AG08395 (cell line): ENCODE results near the gene PCP4L1.
A peak's percentile ranks its signal among the peaks of the same experiment; 100 is the strongest.

ENCODE experiments used
- DNase-seq: peaks from one replicate; pipeline ENCODE4 v3.0.0; 2012; ENCODE audit warnings: mixed read lengths, low spot score

Gene PCP4L1

GRCh38 chr1:161266836-161267235, 8.3 kb downstream of the PCP4L1 start:
- DNase-seq: no peak

- DNase-seq: no peak
Measured at GRCh38 chr1:161267321-161267720, 8.8 kb downstream of the PCP4L1 start.

DNA sequence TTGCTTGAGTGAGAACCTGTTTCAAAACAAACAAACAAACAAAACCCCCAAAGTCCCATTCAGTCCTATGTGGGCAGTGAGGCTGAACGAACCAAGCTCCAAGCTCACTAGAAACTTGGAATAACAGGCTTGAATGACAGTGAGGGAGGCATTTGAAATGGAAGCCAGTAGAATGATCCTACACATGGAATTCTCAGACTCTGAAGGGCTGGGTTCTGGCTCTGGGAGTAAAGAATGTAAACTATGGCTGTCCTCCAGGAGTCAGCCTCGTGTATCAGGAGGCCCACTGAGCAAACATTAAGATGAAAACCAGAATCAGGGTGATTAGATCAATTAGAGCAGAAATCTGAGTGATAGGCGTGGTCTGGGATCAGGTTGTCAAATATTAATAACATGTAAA, 14.9 kb downstream of the PCP4L1 start:
- no peak for DNase-seq

GRCh38 chr1:161274874-161275273, 16.3 kb downstream of the PCP4L1 start:
- DNase-seq: no peak

- no peak for DNase-seq
Measured at GRCh38 chr1:161282991-161283390, 24.4 kb downstream of the PCP4L1 start.

DNA sequence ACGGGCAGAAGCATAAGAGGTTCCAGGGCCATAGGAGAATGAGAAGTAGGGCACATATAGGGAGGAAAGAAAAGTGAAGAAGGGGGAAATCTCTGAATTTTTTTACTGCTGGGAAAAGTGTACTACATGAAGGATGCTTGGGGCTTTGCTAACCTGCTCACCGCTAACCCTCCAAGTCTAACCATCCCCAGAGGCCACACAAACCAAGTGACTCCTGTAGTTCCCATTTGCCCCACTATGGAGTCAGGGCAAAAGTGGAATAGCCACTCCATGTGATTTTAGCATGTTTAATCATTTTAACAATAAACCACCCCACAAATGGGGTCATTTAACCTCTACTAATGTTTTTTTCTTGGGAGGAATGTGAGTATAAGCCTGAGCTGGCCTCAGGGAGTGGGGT, 26.6 kb downstream of the PCP4L1 start:
- no peak for DNase-seq

DNA sequence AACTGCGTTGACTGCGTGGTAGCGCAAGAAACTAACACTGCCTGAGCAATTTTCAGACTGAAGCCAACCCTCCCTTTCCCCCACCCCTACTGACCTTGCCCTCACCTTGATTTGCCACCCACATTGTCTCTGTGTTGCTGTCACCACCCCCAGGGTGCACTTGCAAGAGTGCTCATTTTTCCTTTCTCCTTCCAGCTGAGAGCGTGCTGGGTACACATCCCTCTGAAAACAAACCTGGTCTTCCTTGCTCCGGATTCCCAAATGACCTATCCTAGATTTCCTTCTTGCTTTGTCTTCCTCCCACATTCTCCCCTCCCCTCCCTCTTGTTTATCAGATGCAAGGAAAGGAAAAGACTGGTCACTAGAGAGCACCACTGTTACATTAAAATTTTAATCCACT, 27.0 kb downstream of the PCP4L1 start:
- DNase-seq: no peak

- DNase-seq: no peak
Measured at GRCh38 chr1:161287482-161288054, 29.0 kb downstream of the PCP4L1 start.

DNA sequence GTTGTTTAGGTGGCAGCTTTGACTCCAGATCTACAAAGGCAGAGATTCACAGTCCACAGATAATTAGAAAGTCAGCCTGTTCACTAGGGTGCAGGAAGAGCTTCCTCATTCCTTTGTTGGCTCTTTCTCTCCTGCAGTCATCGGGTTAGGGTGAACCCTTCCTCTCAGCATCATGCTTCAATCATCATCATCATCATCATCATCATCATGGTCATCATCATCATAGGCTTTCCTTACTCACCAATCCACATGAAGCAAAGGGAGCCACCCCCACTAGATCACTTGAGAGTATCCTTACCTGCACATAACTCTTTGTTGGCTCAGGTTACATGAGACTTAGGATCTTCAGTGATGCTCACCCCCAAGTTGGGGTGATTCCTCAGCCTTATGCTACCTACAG, 32.2 kb downstream of the PCP4L1 start:
- DNase-seq: no peak

- no peak for DNase-seq
Measured at GRCh38 chr1:161297415-161297814, 38.9 kb downstream of the PCP4L1 start.

- DNase-seq: no peak
Measured at GRCh38 chr1:161298116-161298515, 39.6 kb downstream of the PCP4L1 start.

DNA sequence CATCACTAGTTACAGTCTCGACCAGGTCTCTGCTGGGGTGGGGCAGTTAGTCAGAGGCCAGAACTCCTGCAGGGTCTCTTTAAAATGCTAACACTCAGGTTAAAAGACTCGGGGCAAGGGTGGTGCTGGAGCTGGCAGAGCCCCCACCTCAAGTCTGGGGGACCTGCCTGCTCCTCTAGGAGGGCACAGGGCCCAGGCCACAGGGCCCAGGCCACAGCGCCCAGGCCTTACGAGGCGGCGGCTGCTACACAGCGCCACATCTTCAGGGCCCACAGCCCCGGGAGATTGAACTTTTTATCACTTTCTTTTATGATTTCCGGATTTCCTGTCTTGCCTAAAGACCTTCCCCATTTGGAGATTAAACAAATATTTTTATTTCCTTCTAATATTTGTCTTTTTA, 40.8 kb downstream of the PCP4L1 start:
- no peak for DNase-seq

GRCh38 chr1:161300478-161300877, 41.9 kb downstream of the PCP4L1 start:
- no peak for DNase-seq

DNA sequence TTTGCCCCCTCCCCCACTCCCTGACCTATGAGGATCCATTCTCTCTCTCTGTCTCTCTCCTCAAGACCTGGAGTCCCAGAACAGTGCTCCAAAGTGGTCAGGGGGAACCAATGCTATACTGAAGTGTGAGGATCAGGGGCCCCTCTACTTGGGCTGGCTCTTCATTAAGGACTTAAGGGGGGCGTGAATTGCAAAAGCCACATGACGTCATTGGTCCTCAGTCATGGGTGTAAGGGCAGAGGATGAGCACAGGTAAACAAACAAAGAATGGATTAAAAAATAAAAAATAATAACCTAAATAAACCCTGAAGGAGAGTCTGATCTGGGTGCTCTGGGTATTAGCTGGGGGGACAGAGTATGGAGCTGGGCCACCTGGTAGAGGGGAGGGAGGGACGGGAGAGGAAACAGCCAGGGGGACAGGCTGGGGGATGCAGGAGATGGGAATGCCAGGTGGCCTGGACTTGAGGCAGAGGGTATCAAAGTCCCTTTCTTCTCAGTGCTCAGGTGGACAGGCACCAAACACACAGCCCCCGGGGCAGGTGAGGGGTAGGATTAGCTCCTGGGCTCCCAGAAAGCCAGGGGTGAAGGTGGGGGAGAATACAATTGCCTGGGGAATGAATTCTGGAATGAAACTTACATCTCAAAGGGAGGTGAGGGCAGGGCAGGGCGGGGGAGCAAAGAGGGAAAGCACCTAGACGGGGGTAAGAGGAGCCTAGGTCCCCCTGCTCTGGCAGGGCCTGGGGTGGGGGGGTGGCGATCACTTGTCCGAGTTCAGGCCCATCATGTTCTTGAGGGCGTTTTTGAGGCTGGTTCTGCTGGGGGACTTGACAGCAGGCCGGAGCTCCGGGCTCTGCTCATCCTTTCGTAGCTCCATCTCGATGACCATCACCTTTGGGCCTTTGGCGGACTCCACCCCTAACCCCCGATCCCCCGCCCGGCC, 46.7 kb downstream of the PCP4L1 start:
- DNase-seq: peak; percentile 14

DNA sequence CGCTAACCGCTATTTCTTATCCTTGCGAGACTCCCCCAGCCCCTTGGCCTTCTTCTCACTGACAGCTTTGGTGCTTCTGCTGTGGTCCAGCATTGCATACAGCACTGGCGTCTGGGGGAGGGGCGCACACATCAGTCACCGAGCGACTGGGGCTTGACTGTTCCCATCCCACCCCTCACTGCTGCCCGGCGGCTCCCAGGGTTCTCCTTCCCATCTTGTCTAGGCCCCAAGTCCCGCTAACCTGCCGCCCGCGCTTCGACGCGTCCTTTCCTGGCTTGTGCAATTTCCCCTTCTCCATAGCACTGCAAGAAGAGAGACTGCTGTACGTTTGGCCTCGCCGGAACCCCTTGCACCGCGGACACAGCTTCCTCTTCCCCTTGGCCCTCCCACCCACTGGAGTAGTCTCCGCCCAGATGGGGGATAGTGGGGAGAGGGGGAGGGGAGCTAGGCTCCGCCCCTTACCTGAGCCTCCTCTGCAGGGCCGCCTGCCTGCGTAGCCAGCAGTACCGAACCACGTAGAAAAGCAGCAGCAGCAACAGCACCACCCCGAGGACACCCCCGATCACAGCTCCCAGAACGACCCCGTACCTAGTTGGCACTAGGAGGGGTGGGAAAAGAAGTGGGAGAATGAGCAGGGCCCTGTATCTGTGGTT, 47.4 kb downstream of the PCP4L1 start:
- DNase-seq: peak; percentile 58

DNA sequence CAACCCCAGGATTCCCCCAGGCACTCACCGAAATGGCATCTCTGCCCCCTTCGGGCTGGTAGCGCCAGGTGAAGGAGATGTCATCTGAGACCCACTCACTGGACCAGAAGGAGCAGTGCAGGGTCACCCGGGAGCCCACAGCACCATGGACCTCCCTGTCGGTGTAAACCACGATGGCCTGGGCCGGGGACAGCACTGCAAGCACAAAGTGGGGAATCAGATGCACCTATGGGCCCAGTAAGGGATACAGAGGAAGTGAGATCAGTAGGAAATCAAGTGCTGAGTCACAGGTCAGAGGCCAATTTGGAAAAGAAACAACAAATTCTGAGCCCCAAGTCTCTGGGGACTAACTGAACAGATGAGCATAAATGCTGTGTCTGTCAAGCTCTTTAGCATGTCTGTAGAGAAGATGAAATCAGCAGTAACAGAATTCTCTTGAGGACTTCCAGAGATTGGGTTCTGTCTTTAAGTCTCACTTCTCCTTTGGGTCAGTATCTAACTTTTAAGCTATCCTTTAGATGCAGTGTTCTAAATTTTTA, 48.8 kb downstream of the PCP4L1 start:
- no peak for DNase-seq

DNA sequence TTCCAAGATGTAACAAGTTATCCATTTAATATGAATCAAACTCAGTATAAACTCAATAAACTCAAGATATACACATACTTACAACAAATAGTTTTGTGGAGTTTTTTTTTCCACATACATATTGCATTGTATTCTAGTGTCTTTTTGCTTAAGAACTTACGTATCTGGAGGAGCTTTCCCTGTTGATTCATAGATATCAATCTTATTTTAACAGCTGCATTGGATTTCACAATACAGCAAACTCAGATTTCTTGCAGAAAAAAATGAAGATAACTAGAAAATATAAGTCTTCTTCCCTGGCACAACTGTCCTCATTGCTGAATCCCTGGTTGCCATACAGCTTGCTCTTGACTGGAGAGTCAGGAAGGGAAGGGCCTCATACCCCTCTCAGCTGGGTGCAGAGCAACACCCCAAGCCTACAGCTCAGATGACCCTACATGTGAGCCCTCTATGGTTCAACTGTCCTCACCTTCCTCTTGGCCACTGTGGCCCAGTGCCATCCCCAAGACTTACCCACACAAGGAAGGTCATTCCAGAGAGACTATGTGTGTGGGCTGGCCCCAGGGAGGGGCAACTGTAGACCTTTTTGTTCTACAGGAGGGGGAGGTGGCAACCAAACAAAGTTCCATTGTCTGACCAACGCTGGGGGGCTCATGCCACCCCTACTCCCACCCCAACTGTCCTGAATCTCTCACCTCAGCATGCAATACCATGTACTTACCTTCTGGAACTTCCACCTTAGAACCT, 49.5 kb downstream of the PCP4L1 start:
- DNase-seq: no peak

DNA sequence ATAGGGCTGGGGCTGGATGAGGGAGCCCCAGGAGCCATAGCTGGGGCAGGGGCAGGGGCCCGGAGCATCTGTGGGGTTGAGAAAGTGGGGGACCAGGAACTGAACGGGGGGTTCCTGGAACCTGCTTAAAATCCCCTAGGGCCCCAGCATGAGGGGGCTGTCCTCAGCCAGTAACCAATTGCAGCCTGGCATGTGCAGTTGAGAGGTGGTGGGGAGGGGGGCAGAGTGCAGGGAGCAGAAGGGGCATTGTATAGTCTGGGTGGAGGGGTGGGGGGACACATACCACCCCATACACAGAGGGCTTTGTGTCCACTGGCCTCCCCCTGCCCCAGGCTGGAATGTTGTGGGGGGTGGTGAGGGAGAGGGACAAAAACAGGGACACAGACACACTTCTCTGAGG, 51.3 kb downstream of the PCP4L1 start, which contains the start of gene MPZ:
TSS of gene MPZ (minus strand) at position 101 of the 400 bp plus-strand sequence. CDS start at position 38, 63 bp downstream.
- DNase-seq: no peak

- DNase-seq: no peak
Measured at GRCh38 chr1:161311595-161312181, 53.1 kb downstream of the PCP4L1 start.

GRCh38 chr1:161313554-161314200, 55.1 kb downstream of the PCP4L1 start:
- no peak for DNase-seq
